Lower lobe of right lung (tissue), 2 donors: ENCODE measurements around the gene CLPTM1L. TPM values are rescaled to one million over a fixed set of nuclear protein-coding genes. Genes with fewer than 3 reads are reported as not detected.
A peak's percentile ranks its signal among the peaks of the same experiment; 100 is the strongest.

ENCODE experiments used
- ATAC-seq, 2 donors: fragments of 200-7000 bp; cut with Tn5 transposase; one replicate each; pipeline ENCODE4 v1.9.1; 2020 to 2022; ENCODE audit warnings: mild to moderate bottlenecking in 2 of 2, moderate library complexity in 2 of 2
- DNase-seq: peaks from one replicate; pipeline ENCODE4 v3.0.0-alpha.2; 2020
- H3K27ac ChIP-seq: fragments of 200-600 bp; one replicate; pipeline ENCODE4 v1.8.0; 2022
- H3K27me3 ChIP-seq: fragments of 200-600 bp; one replicate; pipeline ENCODE4 v1.8.0; 2022; ENCODE audit warnings: low read depth
- H3K36me3 ChIP-seq: fragments of 200-600 bp; one replicate; pipeline ENCODE4 v1.8.0; 2022; ENCODE audit warnings: mild to moderate bottlenecking
- H3K4me1 ChIP-seq: fragments of 200-600 bp; one replicate; pipeline ENCODE4 v1.8.0; 2022
- H3K4me3 ChIP-seq: fragments of 200-600 bp; one replicate; pipeline ENCODE4 v1.8.0; 2022; ENCODE audit warnings: mild to moderate bottlenecking
- H3K9me3 ChIP-seq: fragments of 200-600 bp; one replicate; pipeline ENCODE4 v1.8.0; 2022
- intact Hi-C: fragments of 100-400 bp; cut with DNase I; formaldehyde crosslinking; loops from one replicate; pipeline ENCODE4 v1.11.0; 2022
- total RNA-seq: library from RNA; stranded (reverse); fragmentation: NEBNext Ultra II Directional; extraction: Animal tissue kit (Norgen Biotek cat#: 25700); gene quantifications from one replicate; pipeline ENCODE4 v1.2.1, GENCODE V29; 2021
- TF ChIP-seq, protein P1 (sequence below): fragments of 200-600 bp; IDR thresholded peaks from one replicate; pipeline ENCODE4 v1.8.0; 2022; ENCODE audit warnings: antibody characterized with exemption, mild to moderate bottlenecking
- donor health status: DM: no; HTN: yes; CAD: no; lungs with severe emphysema.

CLPTM1L gene
- total RNA-seq, 1 donor from 2014 or later, result 135 TPM

DNA sequence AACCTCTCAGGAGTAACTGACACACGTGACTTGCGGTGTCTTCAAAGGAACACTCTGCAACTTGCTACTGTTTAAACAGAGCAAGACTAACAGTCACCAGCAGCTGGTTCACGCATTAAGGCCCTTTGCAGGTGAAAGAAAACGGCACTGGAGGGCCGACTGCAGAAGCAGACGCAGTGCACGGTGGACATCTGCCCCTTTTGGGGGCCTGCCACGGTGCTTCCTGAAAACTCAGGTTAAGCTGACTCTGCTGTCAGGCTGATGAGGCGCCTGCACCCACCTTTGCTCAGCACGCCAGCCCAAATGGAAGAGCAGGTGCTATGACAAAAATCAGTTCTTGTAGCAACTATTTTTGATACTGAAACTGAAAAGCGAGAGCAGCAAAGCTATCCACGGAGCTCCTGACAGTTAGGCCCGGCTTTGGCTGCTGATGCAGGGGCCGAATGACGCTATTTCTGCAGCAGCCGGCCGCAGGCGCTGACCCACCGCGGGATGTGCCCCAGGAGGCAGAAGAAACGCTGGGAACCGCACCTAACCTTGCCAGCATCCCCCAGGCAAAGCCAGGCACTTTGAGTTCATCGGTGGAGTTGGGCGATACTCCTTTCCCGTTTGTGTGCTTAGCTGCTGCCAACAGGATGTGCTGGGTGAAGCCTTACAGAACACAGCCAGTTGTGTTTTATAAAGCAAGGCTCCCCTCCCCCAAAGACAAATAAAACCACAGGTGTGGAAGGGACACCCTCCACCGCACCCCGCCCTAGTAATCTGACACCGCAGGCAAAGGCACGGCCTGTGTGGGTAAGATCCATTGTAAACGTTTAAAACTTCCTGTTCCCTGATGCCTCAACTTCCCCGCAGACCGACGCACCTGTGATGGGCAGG lies 29.0 kb downstream of the CLPTM1L start:
- Histone ChIP-seq H3K9me3 (no peaks in the 10 kb centered on the region), H3K36me3 (peaks cover 41% of the 10 kb centered on the region), H3K4me1 (peaks cover 29% of the 10 kb centered on the region), H3K27me3 (no peaks in the 10 kb centered on the region), H3K27ac (peak overlapping the region; percentile 61), H3K4me3 (peak overlapping the region; percentile 42)
- peak; percentile 81 for DNase-seq
- TF ChIP-seq, protein P1, sequence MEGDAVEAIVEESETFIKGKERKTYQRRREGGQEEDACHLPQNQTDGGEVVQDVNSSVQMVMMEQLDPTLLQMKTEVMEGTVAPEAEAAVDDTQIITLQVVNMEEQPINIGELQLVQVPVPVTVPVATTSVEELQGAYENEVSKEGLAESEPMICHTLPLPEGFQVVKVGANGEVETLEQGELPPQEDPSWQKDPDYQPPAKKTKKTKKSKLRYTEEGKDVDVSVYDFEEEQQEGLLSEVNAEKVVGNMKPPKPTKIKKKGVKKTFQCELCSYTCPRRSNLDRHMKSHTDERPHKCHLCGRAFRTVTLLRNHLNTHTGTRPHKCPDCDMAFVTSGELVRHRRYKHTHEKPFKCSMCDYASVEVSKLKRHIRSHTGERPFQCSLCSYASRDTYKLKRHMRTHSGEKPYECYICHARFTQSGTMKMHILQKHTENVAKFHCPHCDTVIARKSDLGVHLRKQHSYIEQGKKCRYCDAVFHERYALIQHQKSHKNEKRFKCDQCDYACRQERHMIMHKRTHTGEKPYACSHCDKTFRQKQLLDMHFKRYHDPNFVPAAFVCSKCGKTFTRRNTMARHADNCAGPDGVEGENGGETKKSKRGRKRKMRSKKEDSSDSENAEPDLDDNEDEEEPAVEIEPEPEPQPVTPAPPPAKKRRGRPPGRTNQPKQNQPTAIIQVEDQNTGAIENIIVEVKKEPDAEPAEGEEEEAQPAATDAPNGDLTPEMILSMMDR, result no peak
- ATAC-seq, result peak; percentile 87 to 91
- intact Hi-C loops, result no loop called here

DNA sequence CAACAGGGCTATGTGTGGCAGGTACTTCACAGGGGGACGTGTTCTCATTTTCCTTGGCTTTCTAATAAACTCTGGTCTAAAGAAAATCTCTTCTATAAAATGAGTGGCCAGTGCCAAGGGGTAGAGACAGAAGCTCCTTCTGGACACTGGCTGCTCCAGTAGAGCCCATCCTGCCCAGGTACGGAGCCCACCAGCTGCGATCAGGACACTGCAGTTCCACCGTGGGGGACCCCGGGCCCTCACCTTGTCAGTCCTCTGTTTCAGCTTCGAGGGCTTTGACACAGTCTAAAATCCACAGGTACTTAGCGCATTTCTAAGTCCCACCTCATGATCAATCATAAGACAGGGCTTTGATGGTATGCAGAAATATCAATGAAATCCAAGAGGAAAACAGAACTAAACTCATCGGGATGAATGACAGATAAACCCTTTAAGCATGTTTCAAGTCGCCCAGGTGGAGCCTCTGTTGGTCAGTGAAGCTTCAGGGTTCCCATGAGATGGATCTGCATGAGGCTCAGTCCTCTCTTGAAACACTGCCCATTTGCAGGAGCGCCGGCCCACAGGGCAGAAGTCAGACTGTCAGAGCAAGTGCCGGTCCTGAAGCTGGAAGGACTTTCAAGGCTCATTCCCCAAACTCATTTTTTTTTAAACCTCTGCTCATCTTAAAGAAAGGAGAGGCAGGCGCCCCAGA lies 29.7 kb downstream of the CLPTM1L start:
- intact Hi-C loops, result no loop called here
- peaks cover 29% of the 10 kb centered on the region for H3K4me1 ChIP-seq
- H3K36me3 ChIP-seq, result peaks cover 33% of the 10 kb centered on the region
- ATAC-seq, result peak in 1 of 2 donors; percentile 2
- no peak overlapping the region for H3K4me3 ChIP-seq
- H3K9me3 ChIP-seq, result no peaks in the 10 kb centered on the region
- no peak overlapping the region for H3K27ac ChIP-seq
- no peaks in the 10 kb centered on the region for H3K27me3 ChIP-seq
- TF ChIP-seq, protein P1, result no peak
- peak; percentile 29 for DNase-seq

DNA sequence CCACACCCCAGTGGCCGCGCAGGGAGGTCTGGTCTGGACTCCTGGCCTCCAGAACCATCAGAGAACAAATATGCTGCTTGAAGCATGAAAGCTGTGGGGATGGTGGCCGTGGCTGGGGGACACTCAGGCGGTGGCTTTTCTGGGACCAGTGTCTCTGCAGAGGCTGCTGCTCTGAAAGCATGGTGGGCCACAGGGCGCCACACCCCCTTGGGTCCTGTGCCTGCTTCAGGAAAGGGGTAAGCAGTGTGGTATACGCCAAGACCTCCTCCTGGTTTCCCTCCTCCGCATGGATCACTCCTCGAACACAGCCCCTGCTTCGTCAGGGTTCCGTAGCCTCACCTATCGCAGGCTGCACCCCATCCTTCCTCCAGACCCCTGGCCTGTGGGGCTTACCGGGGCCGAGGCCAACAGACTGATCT lies 30.3 kb downstream of the CLPTM1L start:
- no peak for ATAC-seq
- Histone ChIP-seq H3K9me3 (no peaks in the 10 kb centered on the region), H3K4me1 (peaks cover 29% of the 10 kb centered on the region), H3K27me3 (no peaks in the 10 kb centered on the region), H3K27ac (no peak overlapping the region), H3K36me3 (peaks cover 27% of the 10 kb centered on the region), H3K4me3 (no peak overlapping the region)
- intact Hi-C loops, result no loop called here
- TF ChIP-seq, protein P1, result no peak
- DNase-seq, result peak; percentile 43

DNA sequence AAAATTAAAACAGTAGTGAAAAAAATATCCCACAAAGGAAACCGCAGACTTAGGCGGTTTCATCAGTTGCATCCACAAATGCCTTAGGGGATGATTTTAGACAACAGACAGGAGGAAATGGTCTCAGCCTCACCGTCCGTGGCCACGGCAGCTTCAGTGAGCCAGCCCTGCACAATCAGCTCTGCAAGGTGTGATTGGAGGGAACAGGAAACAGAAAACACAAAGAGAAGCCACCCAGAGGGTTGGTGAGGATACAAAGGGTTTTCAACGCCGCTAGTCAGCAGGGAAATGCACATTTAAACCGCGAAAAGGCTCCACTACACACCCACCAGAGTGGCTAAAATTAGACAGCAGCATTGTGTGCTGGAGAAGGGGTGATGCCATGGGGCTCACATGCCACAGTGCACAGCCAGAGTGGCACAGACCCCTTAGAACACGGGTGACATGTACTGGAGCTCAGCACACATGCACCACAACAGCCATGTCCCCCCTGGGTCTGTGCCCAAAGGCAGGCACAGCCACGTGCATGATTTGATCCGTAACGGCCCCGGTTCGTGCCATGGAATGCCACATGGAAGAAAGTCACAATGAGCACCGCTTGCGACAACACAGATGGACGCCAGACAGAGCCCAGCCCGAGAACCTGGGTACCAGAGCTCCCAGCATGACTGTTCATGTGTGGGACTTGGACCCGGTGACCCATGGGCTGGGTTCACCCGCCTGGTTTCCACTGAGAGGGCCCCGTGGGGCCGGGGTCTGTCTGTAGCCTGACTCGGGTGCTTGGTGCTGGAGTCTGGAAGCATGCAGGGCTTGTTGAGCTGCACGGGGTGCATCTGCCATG lies 31.7 kb downstream of the CLPTM1L start:
- peaks cover 14% of the 10 kb centered on the region for H3K36me3 ChIP-seq
- TF ChIP-seq, protein P1, result no peak
- no peak overlapping the region for H3K27ac ChIP-seq
- no peak overlapping the region for H3K4me3 ChIP-seq
- ATAC-seq (no peak), DNase-seq (peak; percentile 45)
- H3K4me1 ChIP-seq, result peaks cover 29% of the 10 kb centered on the region
- no peaks in the 10 kb centered on the region for H3K27me3 ChIP-seq
- no peaks in the 10 kb centered on the region for H3K9me3 ChIP-seq
- intact Hi-C loops, result no loop called here

DNA sequence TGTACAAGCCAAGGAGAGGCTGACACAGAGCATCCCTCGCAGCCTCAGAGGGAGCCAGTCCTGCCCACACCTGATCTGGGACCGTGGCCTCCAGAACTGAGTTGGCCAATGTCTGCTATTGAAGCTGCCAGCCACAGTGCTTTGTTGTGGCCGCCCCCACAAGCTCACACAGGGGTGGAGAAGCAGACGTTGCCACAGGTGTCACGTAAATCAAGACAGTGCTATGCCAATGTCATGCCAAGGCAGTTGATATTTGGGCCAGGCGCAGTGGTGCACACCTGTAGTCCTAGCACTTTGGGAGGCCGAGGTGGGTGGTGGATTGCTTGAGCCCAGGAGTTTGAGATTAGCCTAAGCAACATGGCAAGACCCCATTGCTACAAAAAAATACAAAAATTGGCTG lies 32.7 kb downstream of the CLPTM1L start:
- peak; percentile 36 for DNase-seq
- intact Hi-C loops, result no loop called here

More for the DNA sequence above, 32.7 kb downstream of the CLPTM1L start:
- Histone ChIP-seq H3K36me3 (peaks cover 4% of the 10 kb centered on the region), H3K9me3 (no peaks in the 10 kb centered on the region), H3K4me3 (no peak overlapping the region), H3K27ac (no peak overlapping the region), H3K4me1 (peaks cover 29% of the 10 kb centered on the region), H3K27me3 (no peaks in the 10 kb centered on the region)
- no peak for ATAC-seq
- TF ChIP-seq, protein P1, result no peak
